Astrocyte (in vitro differentiated cells and primary cell): ENCODE results near the gene UTP4. TPM values are rescaled to one million over a fixed set of nuclear protein-coding genes. Genes with fewer than 3 reads are reported as not detected.
"Not testable (repeated sequence)": the region's sequence is repeated elsewhere in the genome, so short reads cannot be mapped to it uniquely, and the experiment has no call there.

ENCODE experiments used
- DNase-seq: peaks from one replicate; pipeline ENCODE4 v3.0.0-alpha.2; 2010; ENCODE audit warnings: low read depth
- FAIRE-seq: peaks from 2 replicates; lab custom pipeline; 2011; peaks lifted over from hg19 to GRCh38; lab: Jason Lieb, UNC
- H2AFZ ChIP-seq: 2 replicates; pipeline ENCODE4 v1.6.0; 2012; ENCODE audit warnings: low read depth, low read length, inconsistent platforms
- H3K27ac ChIP-seq: 2 replicates; pipeline ENCODE4 v1.5.1; 2011; ENCODE audit warnings: low read depth, low read length, inconsistent platforms
- H3K27me3 ChIP-seq: 2 replicates; pipeline ENCODE4 v1.6.0; 2011; ENCODE audit warnings: low read length, inconsistent platforms; ENCODE audit not compliant: insufficient read depth
- H3K36me3 ChIP-seq: 2 replicates; pipeline ENCODE4 v1.5.1; 2011; ENCODE audit warnings: low read length, inconsistent platforms; ENCODE audit not compliant: insufficient read depth
- H3K4me1 ChIP-seq: 2 replicates; pipeline ENCODE4 v1.5.1; 2011; ENCODE audit warnings: low read length, inconsistent platforms; ENCODE audit not compliant: insufficient read depth
- H3K4me2 ChIP-seq: 2 replicates; pipeline ENCODE4 v1.6.0; 2012; ENCODE audit warnings: low read length, inconsistent platforms
- H3K4me3 ChIP-seq: 2 replicates; pipeline ENCODE4 v1.5.1; 2011; ENCODE audit warnings: low read depth, mild to moderate bottlenecking, low read length, inconsistent platforms; ENCODE audit not compliant: insufficient read depth
- H3K79me2 ChIP-seq: 2 replicates; pipeline ENCODE4 v1.6.0; 2012; ENCODE audit warnings: mild to moderate bottlenecking, low read length, inconsistent platforms; ENCODE audit not compliant: insufficient read depth
- H3K9ac ChIP-seq: 2 replicates; pipeline ENCODE4 v1.6.0; 2012; ENCODE audit warnings: mild to moderate bottlenecking, low read length, inconsistent platforms
- H3K9me3 ChIP-seq: 2 replicates; pipeline ENCODE4 v1.5.1; 2012; ENCODE audit warnings: low read depth, mild to moderate bottlenecking, low read length, inconsistent platforms; ENCODE audit not compliant: insufficient read depth
- H4K20me1 ChIP-seq: 2 replicates; pipeline ENCODE4 v1.6.0; 2012; ENCODE audit warnings: low read length, inconsistent platforms; ENCODE audit not compliant: insufficient read depth
- H3K27ac Mint-ChIP-seq: one replicate; pipeline ENCODE4 v1.8.0; 2021; ENCODE audit warnings: mild to moderate bottlenecking, mixed read lengths; ENCODE audit not compliant: unreplicated experiment
- H3K27me3 Mint-ChIP-seq: one replicate; pipeline ENCODE4 v1.8.0; 2021; ENCODE audit warnings: low read depth, mixed read lengths; ENCODE audit not compliant: unreplicated experiment
- H3K36me3 Mint-ChIP-seq: one replicate; pipeline ENCODE4 v1.8.0; 2021; ENCODE audit warnings: low read depth, mixed read lengths; ENCODE audit not compliant: unreplicated experiment
- H3K4me1 Mint-ChIP-seq: one replicate; pipeline ENCODE4 v1.8.0; 2021; ENCODE audit warnings: low read depth, mixed read lengths; ENCODE audit not compliant: unreplicated experiment
- H3K4me3 Mint-ChIP-seq: one replicate; pipeline ENCODE4 v1.8.0; 2021; ENCODE audit warnings: mild to moderate bottlenecking, moderate library complexity, mixed read lengths; ENCODE audit not compliant: unreplicated experiment
- H3K9me3 Mint-ChIP-seq: one replicate; pipeline ENCODE4 v1.8.0; 2021; ENCODE audit warnings: mild to moderate bottlenecking, mixed read lengths; ENCODE audit not compliant: unreplicated experiment
- EZH2 ChIP-seq: IDR thresholded peaks from 2 replicates; pipeline ENCODE4 v1.6.1; 2012; ENCODE audit warnings: mild to moderate bottlenecking, low read length, inconsistent platforms; ENCODE audit not compliant: insufficient read depth
- total RNA-seq: library from RNA; stranded (reverse); gene quantifications from 2 replicates; pipeline ENCODE4 v1.2.1, GENCODE V29; 2021
- TF ChIP-seq, protein P1 (sequence below): IDR thresholded peaks from 2 replicates; pipeline ENCODE4 v1.5.1; 2011; ENCODE audit warnings: low read depth, mild to moderate bottlenecking, inconsistent platforms, low read length, moderate library complexity; ENCODE audit not compliant: insufficient read depth

Gene UTP4
- total RNA-seq, 1 donor from 2014 or later: 69.4 TPM

DNA sequence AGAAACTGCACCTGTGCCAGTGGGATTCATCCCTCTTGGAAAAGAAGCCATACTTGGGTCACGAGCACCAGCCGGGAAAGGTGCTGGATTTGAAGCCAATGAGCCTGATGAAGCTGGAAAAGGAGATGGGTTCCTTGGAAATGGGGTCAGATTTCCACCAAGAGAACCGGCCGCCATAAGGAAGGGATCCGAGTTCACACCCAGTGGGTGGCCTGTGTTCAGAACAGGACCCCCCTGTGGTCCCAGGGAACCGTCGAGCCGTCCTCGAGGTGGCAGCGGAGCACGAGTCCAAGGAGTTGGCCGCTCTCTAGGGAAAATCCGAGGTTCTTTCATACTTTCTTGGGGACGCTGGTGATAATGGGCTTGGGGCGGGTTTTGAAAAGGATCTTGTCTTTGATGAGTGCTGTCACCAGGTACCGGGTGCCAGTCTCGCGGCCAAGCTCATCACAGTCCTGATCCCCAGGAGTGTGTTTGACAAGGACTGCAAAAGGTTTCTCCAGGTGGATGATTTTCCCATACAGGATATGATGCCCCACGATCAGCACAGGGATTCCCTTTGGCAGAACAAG, 12.3 kb upstream of the UTP4 start:
- Mint-ChIP-seq H3K27ac (no peak overlapping the region), H3K4me1 (no peaks in the 10 kb centered on the region), H3K4me3 (no peak overlapping the region), H3K36me3 (peaks cover 25% of the 10 kb centered on the region), H3K9me3 (no peaks in the 10 kb centered on the region), H3K27me3 (no peaks in the 10 kb centered on the region)
- FAIRE-seq (no peak), DNase-seq (no peak)
- no peak overlapping the region for H3K4me2 ChIP-seq
- no peaks in the 10 kb centered on the region for H3K27me3 ChIP-seq
- H4K20me1 ChIP-seq: peaks cover 66% of the 10 kb centered on the region
- no peaks in the 10 kb centered on the region for H3K9me3 ChIP-seq
- TF ChIP-seq, protein P1, sequence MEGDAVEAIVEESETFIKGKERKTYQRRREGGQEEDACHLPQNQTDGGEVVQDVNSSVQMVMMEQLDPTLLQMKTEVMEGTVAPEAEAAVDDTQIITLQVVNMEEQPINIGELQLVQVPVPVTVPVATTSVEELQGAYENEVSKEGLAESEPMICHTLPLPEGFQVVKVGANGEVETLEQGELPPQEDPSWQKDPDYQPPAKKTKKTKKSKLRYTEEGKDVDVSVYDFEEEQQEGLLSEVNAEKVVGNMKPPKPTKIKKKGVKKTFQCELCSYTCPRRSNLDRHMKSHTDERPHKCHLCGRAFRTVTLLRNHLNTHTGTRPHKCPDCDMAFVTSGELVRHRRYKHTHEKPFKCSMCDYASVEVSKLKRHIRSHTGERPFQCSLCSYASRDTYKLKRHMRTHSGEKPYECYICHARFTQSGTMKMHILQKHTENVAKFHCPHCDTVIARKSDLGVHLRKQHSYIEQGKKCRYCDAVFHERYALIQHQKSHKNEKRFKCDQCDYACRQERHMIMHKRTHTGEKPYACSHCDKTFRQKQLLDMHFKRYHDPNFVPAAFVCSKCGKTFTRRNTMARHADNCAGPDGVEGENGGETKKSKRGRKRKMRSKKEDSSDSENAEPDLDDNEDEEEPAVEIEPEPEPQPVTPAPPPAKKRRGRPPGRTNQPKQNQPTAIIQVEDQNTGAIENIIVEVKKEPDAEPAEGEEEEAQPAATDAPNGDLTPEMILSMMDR: no peak
- no peak for TF ChIP-seq EZH2
- H2AFZ ChIP-seq: no peak overlapping the region
- no peak overlapping the region for H3K9ac ChIP-seq
- H3K4me3 ChIP-seq: no peak overlapping the region
- peaks cover 24% of the 10 kb centered on the region for H3K79me2 ChIP-seq
- peaks cover 15% of the 10 kb centered on the region for H3K36me3 ChIP-seq
- no peak overlapping the region for H3K27ac ChIP-seq
- no peaks in the 10 kb centered on the region for H3K4me1 ChIP-seq

DNA sequence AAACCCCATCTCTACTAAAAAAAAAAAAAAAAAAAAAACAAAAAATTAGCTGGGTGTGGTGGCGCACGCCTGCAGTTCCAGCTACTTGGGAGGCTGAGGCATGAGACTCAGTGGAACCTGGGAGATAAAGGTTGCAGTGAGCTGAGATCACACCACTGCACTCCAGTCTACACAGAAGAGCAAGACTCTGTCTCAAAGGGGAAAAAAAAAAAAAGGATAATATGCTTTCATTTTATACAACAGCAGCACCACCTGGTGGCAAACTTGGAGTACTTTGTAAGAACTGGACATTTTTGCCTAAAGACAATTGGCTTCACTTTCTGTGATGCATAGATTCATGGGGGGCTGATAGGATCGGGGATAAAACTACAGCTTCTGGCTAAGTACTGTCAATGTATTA, 8.5 kb upstream of the UTP4 start:
- H3K27ac ChIP-seq: no peak overlapping the region
- H3K9me3 ChIP-seq: no peaks in the 10 kb centered on the region
- FAIRE-seq (no peak), DNase-seq (peak; percentile 40)
- Mint-ChIP-seq H3K27me3 (no peaks in the 10 kb centered on the region), H3K36me3 (peaks cover 12% of the 10 kb centered on the region), H3K9me3 (no peaks in the 10 kb centered on the region), H3K27ac (no peak overlapping the region), H3K4me3 (no peak overlapping the region), H3K4me1 (peaks cover 5% of the 10 kb centered on the region)
- TF ChIP-seq, protein P1: peak; percentile 68
- no peak for TF ChIP-seq EZH2
- H3K9ac ChIP-seq: no peak overlapping the region
- H4K20me1 ChIP-seq: peaks cover 75% of the 10 kb centered on the region
- H3K36me3 ChIP-seq: peaks cover 8% of the 10 kb centered on the region
- H3K27me3 ChIP-seq: no peaks in the 10 kb centered on the region
- no peak overlapping the region for H3K4me3 ChIP-seq
- no peaks in the 10 kb centered on the region for H3K4me1 ChIP-seq
- no peak overlapping the region for H3K4me2 ChIP-seq
- peaks cover 56% of the 10 kb centered on the region for H3K79me2 ChIP-seq
- no peak overlapping the region for H2AFZ ChIP-seq

DNA sequence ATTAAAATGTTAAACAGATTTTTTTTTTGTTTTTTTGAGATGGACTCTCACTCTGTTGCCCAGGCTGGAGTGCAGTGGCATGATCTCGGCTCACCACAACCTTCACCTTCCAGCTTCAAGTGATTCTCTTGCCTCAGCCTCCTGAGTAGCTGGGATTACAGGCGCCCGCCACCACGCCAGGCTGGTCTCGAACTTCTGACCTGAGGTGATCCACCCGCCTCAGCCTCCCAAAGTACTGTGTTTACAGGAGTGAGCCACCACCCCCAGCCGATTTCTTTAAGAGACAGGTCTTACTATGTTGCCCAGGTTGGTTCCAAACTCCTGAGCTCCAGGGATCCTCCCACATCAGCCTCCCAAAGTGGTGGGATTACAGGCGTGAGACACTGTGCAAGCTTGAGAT, 8.0 kb upstream of the UTP4 start:
- H2AFZ ChIP-seq, H3K9me3 Mint-ChIP-seq, H3K4me2 ChIP-seq, H3K4me1 Mint-ChIP-seq, H3K27me3 ChIP-seq, H3K27me3 Mint-ChIP-seq, H3K9ac ChIP-seq, H3K4me3 ChIP-seq, H3K27ac ChIP-seq, DNase-seq, H3K9me3 ChIP-seq, H3K36me3 ChIP-seq, H3K4me1 ChIP-seq, FAIRE-seq, H3K27ac Mint-ChIP-seq, H3K4me3 Mint-ChIP-seq: not testable (repeated sequence)
- H3K36me3 Mint-ChIP-seq: peaks cover 12% of the 10 kb centered on the region
- peaks cover 59% of the 10 kb centered on the region for H3K79me2 ChIP-seq
- H4K20me1 ChIP-seq: peaks cover 72% of the 10 kb centered on the region

DNA sequence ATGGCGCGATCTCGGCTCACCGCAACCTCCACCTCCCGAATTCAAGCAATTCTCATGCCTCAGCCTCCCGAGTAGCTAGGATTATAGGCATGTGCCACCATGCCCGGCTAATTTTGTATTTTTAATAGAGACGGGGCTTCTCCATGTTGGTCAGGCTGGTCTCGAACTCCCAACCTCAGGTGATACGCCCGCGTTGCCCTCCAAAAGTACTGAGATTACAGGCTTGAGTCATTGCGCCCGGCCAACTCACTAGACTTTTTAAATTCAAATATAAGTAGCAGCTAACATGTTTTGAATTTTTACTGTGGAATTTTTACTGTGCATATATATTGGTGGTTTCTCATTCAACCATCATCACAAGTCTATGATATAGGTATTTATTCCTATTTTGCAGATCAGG, 7.5 kb upstream of the UTP4 start:
- H2AFZ ChIP-seq, H3K4me3 Mint-ChIP-seq, H3K4me2 ChIP-seq, H3K9me3 Mint-ChIP-seq, H3K4me1 ChIP-seq, DNase-seq, H3K9ac ChIP-seq, FAIRE-seq, H3K9me3 ChIP-seq, H3K4me3 ChIP-seq, H3K36me3 ChIP-seq, H3K27me3 Mint-ChIP-seq, H3K27ac Mint-ChIP-seq, H3K27ac ChIP-seq, H3K27me3 ChIP-seq: not testable (repeated sequence)
- H3K36me3 Mint-ChIP-seq: peaks cover 15% of the 10 kb centered on the region
- H3K4me1 Mint-ChIP-seq: peaks cover 12% of the 10 kb centered on the region
- peaks cover 75% of the 10 kb centered on the region for H4K20me1 ChIP-seq
- H3K79me2 ChIP-seq: peaks cover 65% of the 10 kb centered on the region
